HepG2 (cell line): ENCODE measurements around the gene RTN4RL2. TPM values are rescaled to one million over a fixed set of nuclear protein-coding genes. Genes with fewer than 3 reads are reported as not detected.

Source experiments
- BCL3 ChIP-seq: sonication (generic); formaldehyde crosslinking; IDR thresholded peaks from 2 replicates; pipeline ENCODE4 v1.5.1; 2020; ENCODE audit warnings: mild to moderate bottlenecking, missing genetic modification reagents, moderate library complexity
- BORCS8-MEF2B ChIP-seq: sonication (generic); formaldehyde crosslinking; IDR thresholded peaks from 2 replicates; pipeline ENCODE4 v1.8.0; 2022; ENCODE audit warnings: mild to moderate bottlenecking, missing genetic modification reagents
- DNMT3B ChIP-seq: conservative IDR thresholded peaks from 2 replicates; pipeline ENCODE4 v1.6.1; 2016; ENCODE audit warnings: missing biosample characterization, control low read depth
- EEA1 ChIP-seq: sonication (generic); formaldehyde crosslinking; IDR thresholded peaks from 2 replicates; pipeline ENCODE4 v1.5.1; 2020; ENCODE audit warnings: mild to moderate bottlenecking, missing genetic modification reagents, borderline replicate concordance
- FOXA1 ChIP-seq, 2 experiments: fragments of 450-650 bp in 1 of 2; sonication (generic) in 1 of 2; formaldehyde crosslinking in 1 of 2; IDR thresholded peaks; 2 replicates each; pipeline versions ENCODE4 v1.4.0 to v1.6.1; 2016 to 2020; ENCODE audit warnings: missing genetic modification reagents in 1 of 2
- JDP2 ChIP-seq: sonication (generic); formaldehyde crosslinking; IDR thresholded peaks from 2 replicates; pipeline ENCODE4 v1.8.1; 2022; ENCODE audit warnings: missing genetic modification reagents, borderline replicate concordance
- NFE2 ChIP-seq: sonication (generic); formaldehyde crosslinking; IDR thresholded peaks from 2 replicates; pipeline ENCODE4 v1.4.0; 2020; ENCODE audit warnings: missing genetic modification reagents
- NFYB ChIP-seq: sonication (generic); formaldehyde crosslinking; IDR thresholded peaks from 2 replicates; pipeline ENCODE4 v1.4.0; 2020; ENCODE audit warnings: missing genetic modification reagents
- PAXIP1 ChIP-seq: sonication (generic); formaldehyde crosslinking; conservative IDR thresholded peaks from 2 replicates; pipeline ENCODE4 v1.4.0; 2020; ENCODE audit warnings: mild to moderate bottlenecking, missing genetic modification reagents, moderate library complexity
- POLR2G ChIP-seq: fragments of 200-400 bp; formaldehyde crosslinking; IDR thresholded peaks from 2 replicates; pipeline ENCODE4 v1.6.1; 2018; ENCODE audit warnings: mild to moderate bottlenecking, low read depth, low read length, moderate library complexity
- RAD51 ChIP-seq: fragments of 450-650 bp; IDR thresholded peaks from 2 replicates; pipeline ENCODE4 v1.6.1; 2016; ENCODE audit warnings: borderline replicate concordance
- RBFOX2 ChIP-seq: fragments of 200-400 bp; formaldehyde crosslinking; IDR thresholded peaks from 2 replicates; pipeline ENCODE4 v1.6.1; 2017; ENCODE audit warnings: low read depth, mild to moderate bottlenecking, low read length
- SRY ChIP-seq: sonication (generic); formaldehyde crosslinking; IDR thresholded peaks from 2 replicates; pipeline ENCODE4 v1.8.0; 2022; ENCODE audit warnings: mild to moderate bottlenecking, missing genetic modification reagents
- TRIM22 ChIP-seq: fragments of 450-650 bp; IDR thresholded peaks from 2 replicates; pipeline ENCODE4 v1.6.1; 2017
- ZNF138 ChIP-seq: sonication (generic); formaldehyde crosslinking; IDR thresholded peaks from 2 replicates; pipeline ENCODE4 v1.5.0; 2020; ENCODE audit warnings: mild to moderate bottlenecking, low read depth, missing genetic modification reagents
- ZNF232 ChIP-seq: sonication (generic); formaldehyde crosslinking; IDR thresholded peaks from 2 replicates; pipeline ENCODE4 v1.4.0; 2020; ENCODE audit warnings: missing genetic modification reagents, borderline replicate concordance
- ZNF30 ChIP-seq: sonication (generic); formaldehyde crosslinking; IDR thresholded peaks from 2 replicates; pipeline ENCODE4 v1.5.0; 2020; ENCODE audit warnings: mild to moderate bottlenecking, missing genetic modification reagents
- ZNF609 ChIP-seq: sonication (generic); formaldehyde crosslinking; IDR thresholded peaks from 2 replicates; pipeline ENCODE4 v1.4.0; 2020; ENCODE audit warnings: mild to moderate bottlenecking, missing genetic modification reagents, borderline replicate concordance
- ZNF678 ChIP-seq: sonication (generic); formaldehyde crosslinking; IDR thresholded peaks from 2 replicates; pipeline ENCODE4 v1.4.0; 2020; ENCODE audit warnings: mild to moderate bottlenecking, missing genetic modification reagents
- polyA plus RNA-seq, 8 experiments: library from polyadenylated mRNA; depleted of rRNA in 3 of 8; stranded (reverse) in 7 of 8; unstranded in 1 of 8; fragments of >200 nt; fragmentation: Illumina TruSeq in 4 of 8; extraction: Trizol in 4 of 8; gene quantifications; 2 replicates each; pipeline versions ENCODE4 v1.2.1 to v1.2.3, GENCODE V29; 2011 to 2016; ENCODE audit warnings: low read depth in 4 of 8, missing spikeins in 1 of 8, mixed read lengths in 1 of 8; ENCODE audit not compliant: insufficient read depth in 1 of 8
- total RNA-seq, 5 experiments: library from RNA; depleted of rRNA; stranded (reverse); fragments of >200 nt; fragmentation: Illumina TruSeq; extraction: Trizol; gene quantifications; 2 replicates each; pipeline ENCODE4 v1.2.3, GENCODE V29; 2016; ENCODE audit warnings: low read depth in 1 of 5

Gene RTN4RL2
- total and polyA plus RNA-seq, 2 of the 13 experiments (the other 11 are each of a cell fraction or from before 2014, with no cell fraction given) = 1.3 to 4.3 TPM

- TF ChIP-seq SRY (CRISPR knock-in tag) (no peak), JDP2 (no peak), ZNF232 (peak; percentile 1; the same call in 1 of the 2 replicates), PAXIP1 (CRISPR knock-in tag) (peak; percentile 81), ZNF678 (CRISPR knock-in tag) (no peak), ZNF138 (CRISPR knock-in tag) (no peak), POLR2G (peak; percentile 86), RBFOX2 (peak; percentile 73), NFE2 (no peak), ZNF30 (no peak), TRIM22 (no peak), RAD51 (no peak), ZNF609 (CRISPR knock-in tag) (peak; percentile 75; the same call in 1 of the 2 replicates), BORCS8-MEF2B (CRISPR knock-in tag) (no peak), DNMT3B (CRISPR knock-in tag) (no peak; the same call in 1 of the 2 replicates), BCL3 (CRISPR knock-in tag) (0 out of 2 replicates have a peak, but pooled peaks have one; percentile 46), FOXA1 (IDR thresholded peaks at IDR 0.05) (no peak), FOXA1 (CRISPR knock-in tag; IDR thresholded peaks at IDR 0.05) (peak; percentile 77), NFYB (no peak), EEA1 (CRISPR knock-in tag) (no peak)
Measured at GRCh38 chr11:57514538-57515331, 54.4 kb downstream of the RTN4RL2 start (continued).
